SK-N-SH treated with all-trans-retinoic acid at 6 μM for 48 hours (cell line): Measurements from ENCODE around the gene ECI2.

Experiments
- ATAC-seq: fragments of 200-7000 bp; cut with Tn5 transposase; 3 replicates; pipeline ENCODE4 v1.9.1; 2020; ENCODE audit warnings: mild to moderate bottlenecking, moderate library complexity
- ARNTL ChIP-seq: fragments of 450-650 bp; formaldehyde crosslinking; IDR thresholded peaks from 2 replicates; pipeline ENCODE4 v1.5.0; 2020; ENCODE audit warnings: low read depth, mild to moderate bottlenecking, moderate library complexity, borderline replicate concordance
- BACH2 ChIP-seq: fragments of 250-450 bp; sonication (Bioruptor Pico); IDR thresholded peaks from 2 replicates; pipeline ENCODE4 v1.9.0; 2021; ENCODE audit warnings: mild to moderate bottlenecking, borderline replicate concordance
- CSDC2 ChIP-seq: fragments of 250-450 bp; sonication (Bioruptor Pico); IDR thresholded peaks from 2 replicates; pipeline ENCODE4 v1.5.0; 2020; ENCODE audit warnings: mild to moderate bottlenecking, moderate library complexity
- ESRRG ChIP-seq: fragments of 250-450 bp; sonication (Bioruptor Pico); IDR thresholded peaks from 2 replicates; pipeline ENCODE4 v1.6.1; 2021; ENCODE audit warnings: mild to moderate bottlenecking
- GLIS3 ChIP-seq: fragments of 250-450 bp; sonication (Bioruptor Pico); IDR thresholded peaks from 2 replicates; pipeline ENCODE4 v1.5.0; 2020; ENCODE audit warnings: mild to moderate bottlenecking, moderate library complexity
- ISL1 ChIP-seq: fragments of 250-450 bp; sonication (Bioruptor Pico); IDR thresholded peaks from 2 replicates; pipeline ENCODE4 v2.1.2; 2022; ENCODE audit warnings: mild to moderate bottlenecking, moderate library complexity
- OSR1 ChIP-seq: fragments of 250-450 bp; sonication (Bioruptor Pico); IDR thresholded peaks from 2 replicates; pipeline ENCODE4 v1.8.0; 2022; ENCODE audit warnings: moderate library complexity, mild to moderate bottlenecking, inconsistent platforms
- PPARA ChIP-seq: fragments of 250-450 bp; sonication (Bioruptor Pico); IDR thresholded peaks from 2 replicates; pipeline ENCODE4 v1.5.0; 2020; ENCODE audit warnings: mild to moderate bottlenecking, borderline replicate concordance
- RARB ChIP-seq: fragments of 250-450 bp; sonication (Bioruptor Pico); IDR thresholded peaks from 2 replicates; pipeline ENCODE4 v1.8.0; 2021; ENCODE audit warnings: mild to moderate bottlenecking, moderate library complexity
- SNAI2 ChIP-seq: fragments of 250-450 bp; sonication (Bioruptor Pico); IDR thresholded peaks from 2 replicates; pipeline ENCODE4 v1.5.0; 2020; ENCODE audit warnings: mild to moderate bottlenecking, moderate library complexity
- TCF4 ChIP-seq: fragments of 250-450 bp; sonication (Bioruptor Pico); IDR thresholded peaks from 2 replicates; pipeline ENCODE4 v1.8.0; 2021; ENCODE audit warnings: mild to moderate bottlenecking, moderate library complexity, borderline replicate concordance
- TOX ChIP-seq: fragments of 250-450 bp; sonication (Bioruptor Pico); IDR thresholded peaks from 2 replicates; pipeline ENCODE4 v1.8.0; 2021; ENCODE audit warnings: mild to moderate bottlenecking, moderate library complexity, borderline replicate concordance
- ZC3H10 ChIP-seq: fragments of 250-450 bp; sonication (Bioruptor Pico); IDR thresholded peaks from 2 replicates; pipeline ENCODE4 v1.5.1; 2021; ENCODE audit warnings: mild to moderate bottlenecking, moderate library complexity
- ZFP3 ChIP-seq: fragments of 250-450 bp; sonication (Bioruptor Pico); IDR thresholded peaks from 2 replicates; pipeline ENCODE4 v1.5.0; 2020; ENCODE audit warnings: mild to moderate bottlenecking, moderate library complexity
- ZFP30 ChIP-seq: fragments of 450-650 bp; formaldehyde crosslinking; IDR thresholded peaks from 2 replicates; pipeline ENCODE4 v1.5.0; 2022; ENCODE audit warnings: mild to moderate bottlenecking, moderate library complexity
- ZNF565 ChIP-seq: fragments of 450-650 bp; formaldehyde crosslinking; conservative IDR thresholded peaks from 2 replicates; pipeline ENCODE4 v1.5.0; 2020; ENCODE audit warnings: low read depth, mild to moderate bottlenecking, moderate library complexity
- ZNF70 ChIP-seq: fragments of 450-650 bp; formaldehyde crosslinking; IDR thresholded peaks from 2 replicates; pipeline ENCODE4 v1.5.0; 2020; ENCODE audit warnings: mild to moderate bottlenecking, moderate library complexity
- ZNF8 ChIP-seq: fragments of 450-650 bp; formaldehyde crosslinking; IDR thresholded peaks from 2 replicates; pipeline ENCODE4 v1.5.0; 2020; ENCODE audit warnings: mild to moderate bottlenecking, moderate library complexity
- TF ChIP-seq, protein P1 (sequence below): fragments of 250-450 bp; sonication (Bioruptor Pico); IDR thresholded peaks from 2 replicates; pipeline ENCODE4 v1.8.0; 2021; ENCODE audit warnings: low read depth, mild to moderate bottlenecking, moderate library complexity, borderline replicate concordance
- TF ChIP-seq, protein P2 (sequence below): fragments of 250-450 bp; sonication (Bioruptor Pico); IDR thresholded peaks from 2 replicates; pipeline ENCODE4 v1.5.1; 2021; ENCODE audit warnings: mild to moderate bottlenecking, moderate library complexity
- TF ChIP-seq, protein P3 (sequence below): fragments of 250-450 bp; sonication (Bioruptor Pico); IDR thresholded peaks from 2 replicates; pipeline ENCODE4 v1.5.1; 2020; ENCODE audit warnings: low read depth, mild to moderate bottlenecking, moderate library complexity

Gene ECI2, protein sequence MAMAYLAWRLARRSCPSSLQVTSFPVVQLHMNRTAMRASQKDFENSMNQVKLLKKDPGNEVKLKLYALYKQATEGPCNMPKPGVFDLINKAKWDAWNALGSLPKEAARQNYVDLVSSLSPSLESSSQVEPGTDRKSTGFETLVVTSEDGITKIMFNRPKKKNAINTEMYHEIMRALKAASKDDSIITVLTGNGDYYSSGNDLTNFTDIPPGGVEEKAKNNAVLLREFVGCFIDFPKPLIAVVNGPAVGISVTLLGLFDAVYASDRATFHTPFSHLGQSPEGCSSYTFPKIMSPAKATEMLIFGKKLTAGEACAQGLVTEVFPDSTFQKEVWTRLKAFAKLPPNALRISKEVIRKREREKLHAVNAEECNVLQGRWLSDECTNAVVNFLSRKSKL

DNA sequence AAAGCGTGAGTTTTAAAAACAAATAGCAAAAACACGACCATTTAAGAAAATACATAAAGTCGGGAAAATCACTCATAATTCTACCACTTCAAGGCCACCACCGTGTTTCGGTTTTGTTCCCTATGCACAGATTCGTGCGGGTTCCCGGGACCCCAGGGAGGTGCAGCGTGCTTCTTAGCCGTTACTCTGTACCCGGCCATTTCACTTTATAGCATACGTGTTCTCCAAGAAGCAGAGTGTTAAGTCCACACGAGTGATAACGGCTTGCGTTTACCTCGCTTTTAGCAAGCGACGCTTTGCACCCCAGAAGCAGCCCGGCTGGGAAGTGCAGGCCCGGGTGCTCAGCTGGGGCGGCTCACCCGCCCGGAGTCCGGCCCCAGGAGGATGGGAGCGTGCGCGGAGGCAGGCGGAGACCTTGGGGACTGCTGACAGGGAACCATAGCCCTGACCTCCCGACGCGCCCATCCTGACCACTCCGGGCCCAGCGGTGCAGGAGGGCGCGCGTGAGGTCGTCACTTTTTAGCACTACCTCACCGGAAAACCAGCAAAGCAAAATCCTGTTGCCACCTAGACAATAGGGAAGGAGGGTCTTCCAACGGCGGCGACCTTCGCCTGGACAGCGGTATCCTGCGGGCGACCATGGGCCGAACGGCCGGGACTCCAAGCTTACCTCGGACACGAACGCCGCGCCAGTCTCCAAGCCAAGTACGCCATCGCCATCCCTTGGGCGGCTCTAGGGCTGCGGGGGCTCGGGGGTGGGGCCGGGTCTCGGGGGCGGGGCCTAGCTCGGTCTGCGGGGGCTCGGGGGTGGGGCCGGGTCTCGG is at the start of gene ECI2:
TSS of gene ECI2 (minus strand) at position 735 of the 824 bp plus-strand sequence. CDS start at position 720, 15 bp downstream.
- ATAC-seq, result peak; percentile 78

DNA sequence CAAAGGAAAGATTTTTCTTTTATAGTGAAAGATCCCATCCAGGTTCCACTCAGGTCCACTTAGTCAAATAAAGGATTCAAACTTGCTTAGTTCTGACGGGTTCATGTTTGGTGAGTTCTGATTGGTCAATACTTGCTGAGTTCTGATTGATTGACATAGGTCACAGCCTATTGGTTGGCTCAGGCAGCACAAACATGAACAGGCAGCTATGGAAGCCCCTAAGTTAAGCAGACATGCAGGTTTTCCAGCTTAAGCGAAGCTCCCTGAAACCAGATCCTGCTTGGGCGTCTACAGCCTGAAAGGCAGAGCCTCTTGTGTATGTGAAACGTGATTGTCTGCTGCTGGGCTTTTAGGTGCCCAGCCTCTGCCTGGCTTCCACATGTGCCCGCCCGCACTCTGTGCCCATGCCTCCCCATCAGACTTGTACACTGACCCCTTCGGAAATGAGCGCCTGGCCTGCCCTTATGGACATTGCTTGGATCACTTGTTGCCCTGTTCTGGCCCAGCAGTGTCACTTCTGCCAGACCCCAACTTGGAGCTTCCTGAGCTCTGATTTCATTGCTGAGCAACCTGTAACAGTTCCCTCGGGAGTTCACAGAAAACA is 45.4 kb upstream of the ECI2 start:
- ATAC-seq, result peak; percentile 86
- TF ChIP-seq ZC3H10 (CRISPR knock-in tag) (no peak), SNAI2 (CRISPR knock-in tag) (no peak), RARB (no peak), TCF4 (CRISPR knock-in tag) (no peak), OSR1 (no peak), CSDC2 (CRISPR knock-in tag) (no peak), ZNF8 (CRISPR knock-in tag) (no peak), ZFP30 (CRISPR knock-in tag) (no peak), PPARA (CRISPR knock-in tag) (no peak), TOX (no peak), ISL1 (CRISPR knock-in tag) (no peak), GLIS3 (no peak), ARNTL (CRISPR knock-in tag) (no peak), ZNF70 (CRISPR knock-in tag) (no peak), BACH2 (CRISPR knock-in tag) (no peak)
- TF ChIP-seq, protein P1, sequence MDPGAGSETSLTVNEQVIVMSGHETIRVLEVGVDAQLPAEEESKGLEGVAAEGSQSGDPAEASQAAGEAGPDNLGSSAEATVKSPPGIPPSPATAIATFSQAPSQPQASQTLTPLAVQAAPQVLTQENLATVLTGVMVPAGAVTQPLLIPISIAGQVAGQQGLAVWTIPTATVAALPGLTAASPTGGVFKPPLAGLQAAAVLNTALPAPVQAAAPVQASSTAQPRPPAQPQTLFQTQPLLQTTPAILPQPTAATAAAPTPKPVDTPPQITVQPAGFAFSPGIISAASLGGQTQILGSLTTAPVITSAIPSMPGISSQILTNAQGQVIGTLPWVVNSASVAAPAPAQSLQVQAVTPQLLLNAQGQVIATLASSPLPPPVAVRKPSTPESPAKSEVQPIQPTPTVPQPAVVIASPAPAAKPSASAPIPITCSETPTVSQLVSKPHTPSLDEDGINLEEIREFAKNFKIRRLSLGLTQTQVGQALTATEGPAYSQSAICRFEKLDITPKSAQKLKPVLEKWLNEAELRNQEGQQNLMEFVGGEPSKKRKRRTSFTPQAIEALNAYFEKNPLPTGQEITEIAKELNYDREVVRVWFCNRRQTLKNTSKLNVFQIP (CRISPR knock-in tag), result no peak
- TF ChIP-seq, protein P2, sequence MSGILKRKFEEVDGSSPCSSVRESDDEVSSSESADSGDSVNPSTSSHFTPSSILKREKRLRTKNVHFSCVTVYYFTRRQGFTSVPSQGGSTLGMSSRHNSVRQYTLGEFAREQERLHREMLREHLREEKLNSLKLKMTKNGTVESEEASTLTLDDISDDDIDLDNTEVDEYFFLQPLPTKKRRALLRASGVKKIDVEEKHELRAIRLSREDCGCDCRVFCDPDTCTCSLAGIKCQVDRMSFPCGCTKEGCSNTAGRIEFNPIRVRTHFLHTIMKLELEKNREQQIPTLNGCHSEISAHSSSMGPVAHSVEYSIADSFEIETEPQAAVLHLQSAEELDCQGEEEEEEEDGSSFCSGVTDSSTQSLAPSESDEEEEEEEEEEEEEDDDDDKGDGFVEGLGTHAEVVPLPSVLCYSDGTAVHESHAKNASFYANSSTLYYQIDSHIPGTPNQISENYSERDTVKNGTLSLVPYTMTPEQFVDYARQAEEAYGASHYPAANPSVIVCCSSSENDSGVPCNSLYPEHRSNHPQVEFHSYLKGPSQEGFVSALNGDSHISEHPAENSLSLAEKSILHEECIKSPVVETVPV (CRISPR knock-in tag), result no peak
- TF ChIP-seq, protein P3, sequence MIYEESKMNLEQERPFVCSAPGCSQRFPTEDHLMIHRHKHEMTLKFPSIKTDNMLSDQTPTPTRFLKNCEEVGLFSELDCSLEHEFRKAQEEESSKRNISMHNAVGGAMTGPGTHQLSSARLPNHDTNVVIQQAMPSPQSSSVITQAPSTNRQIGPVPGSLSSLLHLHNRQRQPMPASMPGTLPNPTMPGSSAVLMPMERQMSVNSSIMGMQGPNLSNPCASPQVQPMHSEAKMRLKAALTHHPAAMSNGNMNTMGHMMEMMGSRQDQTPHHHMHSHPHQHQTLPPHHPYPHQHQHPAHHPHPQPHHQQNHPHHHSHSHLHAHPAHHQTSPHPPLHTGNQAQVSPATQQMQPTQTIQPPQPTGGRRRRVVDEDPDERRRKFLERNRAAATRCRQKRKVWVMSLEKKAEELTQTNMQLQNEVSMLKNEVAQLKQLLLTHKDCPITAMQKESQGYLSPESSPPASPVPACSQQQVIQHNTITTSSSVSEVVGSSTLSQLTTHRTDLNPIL (CRISPR knock-in tag), result no peak

More for the DNA sequence above, at the start of gene ECI2:
- 0 out of 2 replicates have a peak, but pooled peaks have one; percentile 30 for TF ChIP-seq ZFP3 (CRISPR knock-in tag)
- TF ChIP-seq ZNF565 (CRISPR knock-in tag), result no peak

DNA sequence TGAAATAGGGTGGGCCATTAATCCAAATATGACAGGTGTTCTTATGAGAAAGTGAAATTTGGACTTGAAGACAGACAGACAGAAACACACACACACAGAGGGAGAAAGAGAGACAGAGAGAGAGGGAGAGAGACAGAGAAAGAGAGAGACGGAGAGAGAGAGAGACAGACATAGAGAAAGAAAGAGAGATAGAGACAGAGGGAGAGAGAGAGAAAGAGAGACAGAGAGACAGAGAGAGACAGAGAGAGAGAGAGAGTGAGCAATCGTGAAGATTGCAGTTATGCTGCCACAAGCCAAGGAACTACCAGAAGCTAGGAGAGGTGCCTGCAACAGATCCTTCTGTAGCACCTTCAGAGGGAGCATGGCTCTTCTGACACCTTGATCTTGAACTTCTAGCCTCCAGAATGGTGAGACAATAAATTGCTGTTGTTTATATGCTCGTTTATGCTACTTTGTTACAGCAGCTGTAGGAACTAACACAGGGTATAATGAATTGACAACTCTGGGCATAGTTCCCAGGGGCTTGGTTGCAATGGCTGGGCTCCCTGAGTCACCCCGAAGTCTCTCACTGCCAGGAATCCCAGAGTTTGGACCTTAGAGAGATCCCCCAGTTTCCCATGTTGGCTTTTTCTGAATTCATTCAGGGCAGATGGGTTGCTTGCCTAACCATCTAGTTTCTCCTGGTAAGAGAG is 44.7 kb upstream of the ECI2 start:
- TF ChIP-seq CSDC2 (CRISPR knock-in tag) (no peak), OSR1 (no peak), ARNTL (CRISPR knock-in tag) (no peak), ZC3H10 (CRISPR knock-in tag) (no peak), TCF4 (CRISPR knock-in tag) (no peak), SNAI2 (CRISPR knock-in tag) (no peak), ISL1 (CRISPR knock-in tag) (no peak), ESRRG (CRISPR knock-in tag) (no peak), RARB (no peak)
- TF ChIP-seq, protein P2 (CRISPR knock-in tag), result no peak
- TF ChIP-seq, protein P3 (CRISPR knock-in tag), result no peak
- no peak for ATAC-seq
